ENCODE results near the gene ATP12A. TPM values are rescaled to one million over a fixed set of nuclear protein-coding genes. Genes with fewer than 3 reads are reported as not detected.

ATP12A gene
- total RNA-seq, 1 donor from 2014 or later, result 0.24 TPM

- ATAC-seq, result no peak
Observed at GRCh38 chr13:24663586-24663985, 16.6 kb upstream of the ATP12A start.

GRCh38 chr13:24664726-24665409 is 15.3 kb upstream of the ATP12A start:
- ATAC-seq, result peak; percentile 79

- ATAC-seq, result no peak
Observed at GRCh38 chr13:24668511-24668910, 11.7 kb upstream of the ATP12A start.

- ATAC-seq, result peak; percentile 96
Observed at GRCh38 chr13:24668955-24669582, 11.1 kb upstream of the ATP12A start.

GRCh38 chr13:24670174-24670573 is 10.0 kb upstream of the ATP12A start:
- no peak for ATAC-seq

GRCh38 chr13:24670961-24671381 is 9.2 kb upstream of the ATP12A start:
- ATAC-seq, result no peak

GRCh38 chr13:24671386-24672113 is 8.7 kb upstream of the ATP12A start:
- ATAC-seq, result peak; percentile 60

- ATAC-seq, result no peak
Observed at GRCh38 chr13:24672141-24673132, 7.8 kb upstream of the ATP12A start.

- ATAC-seq, result no peak
Observed at GRCh38 chr13:24675806-24676570, 4.2 kb upstream of the ATP12A start.

GRCh38 chr13:24678151-24678550 is 2.1 kb upstream of the ATP12A start:
- no peak for ATAC-seq

GRCh38 chr13:24679686-24680085 is 522 bp upstream of the ATP12A start:
- no peak for ATAC-seq

GRCh38 chr13:24680921-24681604 is 855 bp downstream of the ATP12A start:
- no peak for ATAC-seq

- no peak for ATAC-seq
Observed at GRCh38 chr13:24681930-24682329, 1.7 kb downstream of the ATP12A start.

- ATAC-seq, result no peak
Observed at GRCh38 chr13:24682353-24682752, 2.1 kb downstream of the ATP12A start.

GRCh38 chr13:24683351-24683750 is 3.1 kb downstream of the ATP12A start:
- no peak for ATAC-seq

- peak; percentile 63 for ATAC-seq
Observed at GRCh38 chr13:24683838-24684599, 3.8 kb downstream of the ATP12A start.

- peak; percentile 13 for ATAC-seq
Observed at GRCh38 chr13:24684600-24684998, 4.4 kb downstream of the ATP12A start.

- no peak for ATAC-seq
Observed at GRCh38 chr13:24685314-24685713, 5.1 kb downstream of the ATP12A start.

- no peak for ATAC-seq
Observed at GRCh38 chr13:24687611-24688010, 7.4 kb downstream of the ATP12A start.

- ATAC-seq, result no peak
Observed at GRCh38 chr13:24688111-24688510, 7.9 kb downstream of the ATP12A start.
